HepG2 (cell line): ENCODE measurements around the gene IRGQ. TPM values are rescaled to one million over a fixed set of nuclear protein-coding genes. Genes with fewer than 3 reads are reported as not detected.

Experiments
- DDIT3 ChIP-seq: sonication (generic); formaldehyde crosslinking; IDR thresholded peaks from 2 replicates; pipeline ENCODE4 v1.4.0; 2020; ENCODE audit warnings: mild to moderate bottlenecking, missing genetic modification reagents
- MTERF4 ChIP-seq: sonication (generic); formaldehyde crosslinking; IDR thresholded peaks from 2 replicates; pipeline ENCODE4 v1.8.0; 2023; ENCODE audit warnings: mild to moderate bottlenecking, missing genetic modification reagents
- NKX3-1 ChIP-seq: sonication (generic); formaldehyde crosslinking; IDR thresholded peaks from 2 replicates; pipeline ENCODE4 v1.5.0; 2020; ENCODE audit warnings: missing genetic modification reagents
- PRPF4 ChIP-seq: fragments of 200-400 bp; formaldehyde crosslinking; IDR thresholded peaks from 2 replicates; pipeline ENCODE4 v1.6.1; 2016; ENCODE audit warnings: low read length, low read depth; ENCODE audit not compliant: poor library complexity, severe bottlenecking
- ZBTB49 ChIP-seq: sonication (generic); formaldehyde crosslinking; IDR thresholded peaks from 2 replicates; pipeline ENCODE4 v1.4.0; 2020; ENCODE audit warnings: missing genetic modification reagents, borderline replicate concordance
- ZHX1 ChIP-seq: sonication (generic); formaldehyde crosslinking; IDR thresholded peaks from 2 replicates; pipeline ENCODE4 v1.8.1; 2022; ENCODE audit warnings: low read depth, mild to moderate bottlenecking, missing genetic modification reagents
- ZHX2 ChIP-seq, 2 experiments: sonication (generic) in 1 of 2; formaldehyde crosslinking in 1 of 2; IDR thresholded peaks; 2 replicates each; pipeline versions ENCODE4 v1.6.1 to v1.9.0; 2014 to 2022; ENCODE audit warnings: antibody characterized with exemption in 1 of 2, borderline replicate concordance in 1 of 2, inconsistent platforms in 1 of 2, low read depth in 1 of 2, missing genetic modification reagents in 1 of 2
- ZKSCAN1 ChIP-seq: fragments of 150-350 bp; IDR thresholded peaks from 2 replicates; pipeline ENCODE4 v1.6.1; 2014; ENCODE audit warnings: low read length
- ZNF160 ChIP-seq: sonication (generic); formaldehyde crosslinking; IDR thresholded peaks from 2 replicates; pipeline ENCODE4 v1.8.0; 2022; ENCODE audit warnings: mild to moderate bottlenecking, inconsistent platforms, missing genetic modification reagents
- polyA plus RNA-seq, 8 experiments: library from polyadenylated mRNA; depleted of rRNA in 3 of 8; stranded (reverse) in 7 of 8; unstranded in 1 of 8; fragments of >200 nt; fragmentation: Illumina TruSeq in 4 of 8; extraction: Trizol in 4 of 8; gene quantifications; 2 replicates each; pipeline versions ENCODE4 v1.2.1 to v1.2.3, GENCODE V29; 2011 to 2016; ENCODE audit warnings: low read depth in 4 of 8, missing spikeins in 1 of 8, mixed read lengths in 1 of 8; ENCODE audit not compliant: insufficient read depth in 1 of 8
- total RNA-seq, 5 experiments: library from RNA; depleted of rRNA; stranded (reverse); fragments of >200 nt; fragmentation: Illumina TruSeq; extraction: Trizol; gene quantifications; 2 replicates each; pipeline ENCODE4 v1.2.3, GENCODE V29; 2016; ENCODE audit warnings: low read depth in 1 of 5

Gene IRGQ
- total and polyA plus RNA-seq, 2 of the 13 experiments (the other 11 are each of a cell fraction or from before 2014, with no cell fraction given) = 11.6 to 12.4 TPM

- no peak for TF ChIP-seq MTERF4
- no peak for TF ChIP-seq ZNF160 (CRISPR knock-in tag)
- no peak for TF ChIP-seq ZBTB49 (CRISPR knock-in tag)
- TF ChIP-seq ZHX1 (CRISPR knock-in tag) = no peak
- no peak for TF ChIP-seq PRPF4
- TF ChIP-seq ZHX2 (IDR thresholded peaks at IDR 0.05; ENCODE audit: low read depth) = no peak
- TF ChIP-seq ZHX2 (CRISPR knock-in tag; IDR thresholded peaks at IDR 0.05; ENCODE audit: borderline replicate concordance) = no peak
- TF ChIP-seq ZKSCAN1 = no peak
- TF ChIP-seq DDIT3 (CRISPR knock-in tag) = no peak
- no peak for TF ChIP-seq NKX3-1 (CRISPR knock-in tag)
Measured at GRCh38 chr19:43553656-43554055, 42.3 kb downstream of the IRGQ start (continued).
